Dendritic cell treated with granulocyte-macrophage colony-stimulating factor and Interleukin-4, amounts not matched to agents 40 ng/mL and 50 ng/mL, for 4 days (primary cell): Measurements from ENCODE around the gene JMJD7.

ENCODE experiments used
- H3K27ac Mint-ChIP-seq: one replicate; pipeline ENCODE4 v1.8.0; 2022; ENCODE audit warnings: mild to moderate bottlenecking, mixed read lengths
- H3K27me3 Mint-ChIP-seq: one replicate; pipeline ENCODE4 v1.8.0; 2022; ENCODE audit warnings: mild to moderate bottlenecking, mixed read lengths
- H3K36me3 Mint-ChIP-seq: one replicate; pipeline ENCODE4 v1.8.0; 2022; ENCODE audit warnings: low read depth, mixed read lengths
- H3K4me1 Mint-ChIP-seq: one replicate; pipeline ENCODE4 v1.8.0; 2022; ENCODE audit warnings: low read depth, mixed read lengths
- H3K4me3 Mint-ChIP-seq: one replicate; pipeline ENCODE4 v1.8.0; 2022; ENCODE audit warnings: mild to moderate bottlenecking, moderate library complexity, mixed read lengths
- H3K9me3 Mint-ChIP-seq: one replicate; pipeline ENCODE4 v1.8.0; 2022; ENCODE audit warnings: mixed read lengths
- intact Hi-C: fragments of 100-400 bp; cut with micrococcal nuclease; formaldehyde crosslinking; loops from one replicate; pipeline ENCODE4 v1.15.0; 2022

JMJD7 gene

GRCh38 chr15:41792000-41792637 is 35.8 kb upstream of the JMJD7 start:
- Mint-ChIP-seq H3K27me3 (no peaks in the 10 kb centered on the region), H3K4me3 (no peak overlapping the region), H3K4me1 (peaks cover 35% of the 10 kb centered on the region), H3K9me3 (no peaks in the 10 kb centered on the region), H3K36me3 (peaks cover 9% of the 10 kb centered on the region), H3K27ac (no peak overlapping the region)
- intact Hi-C loops: no loop called here

GRCh38 chr15:41794081-41794480 is 33.8 kb upstream of the JMJD7 start:
- no peak overlapping the region for H3K27ac Mint-ChIP-seq
- intact Hi-C loops: no loop called here
- no peaks in the 10 kb centered on the region for H3K9me3 Mint-ChIP-seq

GRCh38 chr15:41795996-41796856 is 31.7 kb upstream of the JMJD7 start:
- Mint-ChIP-seq H3K4me1 (peaks cover 12% of the 10 kb centered on the region), H3K27ac (no peak overlapping the region), H3K36me3 (peaks cover 27% of the 10 kb centered on the region)

More at GRCh38 chr15:41794081-41794480, 33.8 kb upstream of the JMJD7 start:
- Mint-ChIP-seq H3K27me3 (no peaks in the 10 kb centered on the region), H3K4me3 (no peak overlapping the region), H3K36me3 (peaks cover 9% of the 10 kb centered on the region), H3K4me1 (peaks cover 27% of the 10 kb centered on the region)

GRCh38 chr15:41797201-41797944 is 30.5 kb upstream of the JMJD7 start:
- peaks cover 5% of the 10 kb centered on the region for H3K4me1 Mint-ChIP-seq

More at GRCh38 chr15:41795996-41796856, 31.7 kb upstream of the JMJD7 start:
- intact Hi-C loops: no loop called here
- H3K4me3 Mint-ChIP-seq: no peak overlapping the region
- H3K9me3 Mint-ChIP-seq: no peaks in the 10 kb centered on the region
- no peaks in the 10 kb centered on the region for H3K27me3 Mint-ChIP-seq

GRCh38 chr15:41798607-41799487 is 29.0 kb upstream of the JMJD7 start:
- Mint-ChIP-seq H3K36me3 (peaks cover 37% of the 10 kb centered on the region), H3K27me3 (no peaks in the 10 kb centered on the region), H3K9me3 (no peaks in the 10 kb centered on the region), H3K4me3 (no peak overlapping the region), H3K27ac (no peak overlapping the region), H3K4me1 (peaks cover 5% of the 10 kb centered on the region)
- intact Hi-C loops: no loop called here

More at GRCh38 chr15:41797201-41797944, 30.5 kb upstream of the JMJD7 start:
- Mint-ChIP-seq H3K27ac (no peak overlapping the region), H3K27me3 (no peaks in the 10 kb centered on the region), H3K9me3 (no peaks in the 10 kb centered on the region), H3K36me3 (peaks cover 28% of the 10 kb centered on the region), H3K4me3 (no peak overlapping the region)
- intact Hi-C loops: no loop called here

GRCh38 chr15:41799488-41799805 is 28.4 kb upstream of the JMJD7 start:
- intact Hi-C loops: no loop called here
- Mint-ChIP-seq H3K27ac (no peak overlapping the region), H3K9me3 (no peaks in the 10 kb centered on the region), H3K4me3 (no peak overlapping the region), H3K27me3 (no peaks in the 10 kb centered on the region), H3K36me3 (peaks cover 42% of the 10 kb centered on the region), H3K4me1 (peaks cover 5% of the 10 kb centered on the region)

- H3K27ac Mint-ChIP-seq: no peak overlapping the region
- no peaks in the 10 kb centered on the region for H3K27me3 Mint-ChIP-seq
- no peaks in the 10 kb centered on the region for H3K9me3 Mint-ChIP-seq
- H3K4me3 Mint-ChIP-seq: no peak overlapping the region
- intact Hi-C loops: no loop called here
- H3K4me1 Mint-ChIP-seq: peaks cover under 1% of the 10 kb centered on the region
- H3K36me3 Mint-ChIP-seq: peaks cover 57% of the 10 kb centered on the region
Measured at GRCh38 chr15:41801185-41801584, 26.7 kb upstream of the JMJD7 start.

GRCh38 chr15:41801850-41802455 is 25.9 kb upstream of the JMJD7 start:
- Mint-ChIP-seq H3K27ac (no peak overlapping the region), H3K27me3 (no peaks in the 10 kb centered on the region), H3K4me1 (no peaks in the 10 kb centered on the region), H3K9me3 (no peaks in the 10 kb centered on the region), H3K4me3 (no peak overlapping the region), H3K36me3 (peaks cover 58% of the 10 kb centered on the region)
- intact Hi-C loops: no loop called here

GRCh38 chr15:41804361-41804760 is 23.5 kb upstream of the JMJD7 start:
- no peaks in the 10 kb centered on the region for H3K9me3 Mint-ChIP-seq
- peaks cover 6% of the 10 kb centered on the region for H3K4me1 Mint-ChIP-seq
- H3K27me3 Mint-ChIP-seq: no peaks in the 10 kb centered on the region
- no peak overlapping the region for H3K27ac Mint-ChIP-seq
- H3K36me3 Mint-ChIP-seq: peaks cover 64% of the 10 kb centered on the region
- intact Hi-C loops: no loop called here
- no peak overlapping the region for H3K4me3 Mint-ChIP-seq

GRCh38 chr15:41804916-41805666 is 22.8 kb upstream of the JMJD7 start:
- H3K27me3 Mint-ChIP-seq: no peaks in the 10 kb centered on the region
- H3K4me3 Mint-ChIP-seq: no peak overlapping the region
- H3K4me1 Mint-ChIP-seq: peaks cover 6% of the 10 kb centered on the region
- H3K9me3 Mint-ChIP-seq: no peaks in the 10 kb centered on the region
- intact Hi-C loops: no loop called here
- no peak overlapping the region for H3K27ac Mint-ChIP-seq
- H3K36me3 Mint-ChIP-seq: peaks cover 63% of the 10 kb centered on the region

- H3K27ac Mint-ChIP-seq: no peak overlapping the region
- intact Hi-C loops: no loop called here
- H3K4me1 Mint-ChIP-seq: peaks cover 6% of the 10 kb centered on the region
Measured at GRCh38 chr15:41805711-41806110, 22.2 kb upstream of the JMJD7 start.

GRCh38 chr15:41806291-41807181 is 21.4 kb upstream of the JMJD7 start:
- H3K4me3 Mint-ChIP-seq: no peak overlapping the region
- H3K9me3 Mint-ChIP-seq: no peaks in the 10 kb centered on the region
- H3K36me3 Mint-ChIP-seq: peaks cover 50% of the 10 kb centered on the region
- no peak overlapping the region for H3K27ac Mint-ChIP-seq
- H3K27me3 Mint-ChIP-seq: no peaks in the 10 kb centered on the region
- intact Hi-C loops: no loop called here
- H3K4me1 Mint-ChIP-seq: peaks cover 6% of the 10 kb centered on the region

More at GRCh38 chr15:41805711-41806110, 22.2 kb upstream of the JMJD7 start:
- Mint-ChIP-seq H3K9me3 (no peaks in the 10 kb centered on the region), H3K36me3 (peaks cover 59% of the 10 kb centered on the region), H3K27me3 (no peaks in the 10 kb centered on the region), H3K4me3 (no peak overlapping the region)
